NCI-H748 (cell line): Measurements from ENCODE around the gene BST2.
"Not testable (repeated sequence)": the region's sequence is repeated elsewhere in the genome, so short reads cannot be mapped to it uniquely, and the experiment has no call there.

ENCODE experiments used
- DNase-seq: peaks from one replicate; lab custom pipeline; 2025; ENCODE audit not compliant: unreplicated experiment; lab: John Stamatoyannopoulos, UW

BST2 gene

GRCh38 chr19:17390665-17391370, 14.6 kb downstream of the BST2 start:
- DNase-seq: peak; percentile 92

GRCh38 chr19:17389957-17390664, 15.3 kb downstream of the BST2 start:
- no peak for DNase-seq

GRCh38 chr19:17389288-17389687, 16.1 kb downstream of the BST2 start:
- DNase-seq: no peak

GRCh38 chr19:17385878-17386611, 19.4 kb downstream of the BST2 start:
- peak; percentile 57 for DNase-seq

GRCh38 chr19:17380426-17381138, 24.8 kb downstream of the BST2 start:
- DNase-seq: no peak

GRCh38 chr19:17379221-17379631, 26.2 kb downstream of the BST2 start:
- DNase-seq: no peak

- DNase-seq: no peak
Observed at GRCh38 chr19:17378271-17378670, 27.2 kb downstream of the BST2 start.

GRCh38 chr19:17376935-17377600, 28.4 kb downstream of the BST2 start, which contains the start of gene PLVAP:
PLVAP (minus strand) TSS chr19:17377342; CDS start chr19:17377288, 54 bp downstream.
- no peak for DNase-seq

- DNase-seq: no peak
Observed at GRCh38 chr19:17370026-17370587, 35.3 kb downstream of the BST2 start.

- no peak for DNase-seq
Observed at GRCh38 chr19:17365361-17365760, 40.1 kb downstream of the BST2 start.

GRCh38 chr19:17363852-17364605, 41.4 kb downstream of the BST2 start:
- not testable (repeated sequence) for DNase-seq

- no peak for DNase-seq
Observed at GRCh38 chr19:17359905-17360800, 45.3 kb downstream of the BST2 start.

- DNase-seq: no peak
Observed at GRCh38 chr19:17358395-17358794, 47.0 kb downstream of the BST2 start.

- no peak for DNase-seq
Observed at GRCh38 chr19:17357724-17358123, 47.7 kb downstream of the BST2 start.

GRCh38 chr19:17357078-17357666, 48.3 kb downstream of the BST2 start:
- DNase-seq: no peak

- DNase-seq: no peak
Observed at GRCh38 chr19:17353386-17353785, 52.0 kb downstream of the BST2 start.
